ENCODE measurements around the gene NAALADL2.
"Not testable (repeated sequence)": the region's sequence is repeated elsewhere in the genome, so short reads cannot be mapped to it uniquely, and the experiment has no call there.

NAALADL2 gene

DNA sequence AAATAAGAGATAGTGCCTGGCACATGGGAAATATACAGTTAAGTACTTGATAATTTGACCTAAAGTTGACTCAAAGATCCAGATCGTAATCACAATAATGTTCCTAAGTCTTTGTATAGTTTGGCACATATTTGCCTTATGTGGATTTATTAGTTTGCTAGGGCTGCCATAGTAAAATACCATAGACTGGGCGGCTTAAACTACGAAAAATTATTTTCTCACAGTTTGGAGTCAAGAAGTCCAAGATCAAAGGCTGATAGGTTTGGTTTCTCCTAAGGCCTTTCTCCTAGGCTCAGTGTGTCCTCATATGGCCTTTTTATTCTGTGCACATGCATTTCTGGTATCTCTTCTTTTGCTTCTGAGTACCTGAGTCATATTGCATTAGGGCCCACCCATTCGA, 453.7 kb downstream of the NAALADL2 start:
- no peak for DNase-seq (ENCODE audit: low spot score)

DNA sequence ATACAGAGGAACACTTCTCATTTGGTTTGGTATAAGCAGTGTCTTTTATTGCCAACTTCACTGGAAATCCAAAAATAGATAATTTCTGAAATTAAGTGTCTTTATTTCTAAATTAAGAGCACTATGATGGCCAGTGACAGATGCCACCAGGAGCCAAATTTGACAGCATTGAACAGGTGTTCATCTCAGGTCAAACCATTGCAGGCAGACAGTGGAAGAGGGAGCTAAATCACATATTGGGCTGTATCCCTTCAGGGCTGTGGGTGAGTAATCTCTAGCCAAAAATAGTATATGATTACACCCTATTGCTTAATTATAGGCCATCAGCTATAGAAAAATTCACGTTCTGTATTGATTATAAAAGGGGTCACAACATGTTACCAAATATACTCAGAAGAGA, 457.7 kb downstream of the NAALADL2 start:
- no peak for DNase-seq (ENCODE audit: low spot score)

GRCh38 chr3:175325440-175325839, 466.3 kb downstream of the NAALADL2 start:
- DNase-seq (ENCODE audit: low spot score), result no peak

- no peak for DNase-seq (ENCODE audit: low spot score)
These were observed 466.9 kb downstream of the NAALADL2 start for GRCh38 chr3:175326041-175326440.

- DNase-seq (ENCODE audit: low spot score), result no peak
These were observed 470.2 kb downstream of the NAALADL2 start for GRCh38 chr3:175329373-175329772.

- DNase-seq (ENCODE audit: low spot score), result no peak
These were observed 476.1 kb downstream of the NAALADL2 start for GRCh38 chr3:175335229-175335628.

GRCh38 chr3:175336406-175337133, 477.4 kb downstream of the NAALADL2 start:
- DNase-seq (ENCODE audit: low spot score), result no peak

DNA sequence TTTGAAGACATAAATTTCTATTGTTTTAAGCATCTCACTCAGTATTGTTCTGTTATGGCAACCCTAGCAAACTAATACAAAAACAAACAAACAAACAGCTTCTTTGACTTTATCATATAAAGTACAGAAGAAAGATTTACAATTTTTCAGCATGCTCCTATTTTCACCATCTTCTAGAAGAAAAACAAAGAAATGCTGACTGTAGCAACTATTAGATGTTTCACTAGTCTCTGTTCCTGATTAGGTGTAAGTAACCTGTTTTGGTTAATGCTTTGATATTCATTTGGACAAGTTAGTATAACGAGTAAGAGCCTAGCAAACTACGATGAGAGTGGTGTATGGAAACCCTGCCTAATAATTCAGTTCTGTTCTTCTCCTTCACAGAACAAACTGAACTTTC, 478.5 kb downstream of the NAALADL2 start:
- DNase-seq (ENCODE audit: low spot score), result no peak

- DNase-seq (ENCODE audit: low spot score), result no peak
These were observed 479.8 kb downstream of the NAALADL2 start for GRCh38 chr3:175338775-175339535.

DNA sequence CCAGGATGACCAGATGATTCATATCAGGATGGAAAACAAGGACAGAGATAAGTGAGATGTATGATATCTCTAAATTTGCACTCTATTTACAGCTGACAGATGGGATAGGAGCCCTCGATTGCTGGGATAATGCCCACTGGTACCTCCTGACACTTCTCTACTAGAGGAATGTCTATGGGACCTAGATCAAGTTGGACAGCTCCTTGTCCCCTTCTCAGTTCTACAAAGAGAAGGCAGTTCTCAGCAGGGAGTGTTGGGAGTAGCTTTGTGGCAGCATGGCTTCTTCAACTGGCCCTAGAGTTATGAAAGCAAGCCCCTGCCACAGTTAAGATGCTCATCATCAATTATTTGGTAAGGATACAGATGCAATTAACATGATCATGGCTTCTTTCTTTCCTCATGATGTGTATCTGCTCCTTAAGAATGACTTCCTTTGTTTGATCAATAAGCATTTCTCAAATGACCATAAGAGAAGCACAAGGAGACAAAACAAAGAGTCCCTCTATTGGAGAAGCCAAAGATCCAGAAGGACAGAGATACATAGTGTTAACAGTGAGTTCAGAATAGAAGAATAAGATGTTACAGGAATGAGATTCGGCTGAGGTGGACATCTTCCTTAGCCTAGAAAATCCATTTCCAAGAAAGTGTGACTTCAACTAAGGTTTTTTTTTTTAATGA, 481.3 kb downstream of the NAALADL2 start:
- no peak for DNase-seq (ENCODE audit: low spot score)

DNA sequence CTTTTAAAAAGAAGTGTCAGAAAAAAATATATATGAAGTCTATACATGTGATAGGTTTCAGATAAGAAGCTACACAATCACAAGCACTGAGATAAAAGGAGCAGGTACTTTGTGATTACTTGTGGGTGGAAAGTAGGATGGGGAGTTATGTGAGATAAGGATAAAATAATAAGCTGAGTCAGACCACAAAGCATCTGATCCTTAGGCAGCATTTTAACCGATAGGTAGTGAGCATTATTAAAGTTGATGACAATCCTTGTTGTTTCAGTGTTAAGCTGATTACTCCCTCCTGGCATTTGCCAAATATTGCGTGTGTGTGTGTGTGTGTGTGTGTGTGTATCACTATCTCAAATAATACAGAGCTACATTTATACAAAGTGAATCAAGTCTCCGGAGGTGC, 483.1 kb downstream of the NAALADL2 start:
- no peak for DNase-seq (ENCODE audit: low spot score)

GRCh38 chr3:175343946-175344345, 484.8 kb downstream of the NAALADL2 start:
- no peak for DNase-seq (ENCODE audit: low spot score)

GRCh38 chr3:175346573-175347356, 487.6 kb downstream of the NAALADL2 start:
- no peak for DNase-seq (ENCODE audit: low spot score)

GRCh38 chr3:175349168-175349567, 490.0 kb downstream of the NAALADL2 start:
- DNase-seq (ENCODE audit: low spot score), result no peak

- no peak for DNase-seq (ENCODE audit: low spot score)
These were observed 496.7 kb downstream of the NAALADL2 start for GRCh38 chr3:175355801-175356335.

DNA sequence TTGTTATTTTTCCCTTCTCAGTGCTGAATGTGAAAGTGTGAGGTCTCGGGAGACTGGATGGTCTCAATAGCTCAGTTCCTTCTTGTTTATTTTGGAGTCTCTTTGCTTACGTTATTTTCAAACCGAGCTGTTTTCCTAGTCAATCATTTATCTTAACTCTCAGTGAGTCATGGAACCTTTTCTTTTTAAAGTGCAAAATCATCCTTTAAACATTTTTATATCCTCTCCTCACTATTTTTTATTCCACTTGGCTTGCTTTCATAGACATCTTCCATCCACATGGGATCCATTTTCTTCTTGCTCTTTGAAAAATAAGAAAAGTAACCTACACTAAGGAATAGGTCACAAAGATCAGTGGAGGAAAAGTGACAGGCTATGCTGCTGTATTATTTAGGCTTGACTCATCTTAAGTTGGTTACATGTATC, 497.8 kb downstream of the NAALADL2 start:
- no peak for DNase-seq (ENCODE audit: low spot score)

- no peak for DNase-seq (ENCODE audit: low spot score)
These were observed 498.6 kb downstream of the NAALADL2 start for GRCh38 chr3:175357758-175358157.

DNA sequence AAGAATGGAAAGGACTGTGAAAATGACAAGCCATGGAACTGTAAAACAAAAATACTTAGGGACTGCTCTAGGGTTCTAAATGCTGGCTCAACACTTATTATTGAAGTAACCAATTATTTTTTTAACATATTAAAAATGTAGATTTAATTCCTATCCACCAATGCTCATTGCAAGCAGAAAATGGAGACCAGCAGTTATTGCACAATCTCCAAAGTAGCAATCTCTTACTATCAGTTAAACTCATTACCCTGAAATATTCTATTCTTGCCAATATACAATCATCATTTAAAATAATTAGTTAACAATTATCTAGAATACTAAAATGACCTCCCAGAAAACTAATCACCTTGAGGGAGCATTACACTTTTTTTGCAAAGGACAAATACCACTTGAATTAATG, 499.8 kb downstream of the NAALADL2 start:
- DNase-seq (ENCODE audit: low spot score), result no peak

- not testable (repeated sequence) for DNase-seq (ENCODE audit: low spot score)
These were observed 511.3 kb downstream of the NAALADL2 start for GRCh38 chr3:175370426-175370825.

DNA sequence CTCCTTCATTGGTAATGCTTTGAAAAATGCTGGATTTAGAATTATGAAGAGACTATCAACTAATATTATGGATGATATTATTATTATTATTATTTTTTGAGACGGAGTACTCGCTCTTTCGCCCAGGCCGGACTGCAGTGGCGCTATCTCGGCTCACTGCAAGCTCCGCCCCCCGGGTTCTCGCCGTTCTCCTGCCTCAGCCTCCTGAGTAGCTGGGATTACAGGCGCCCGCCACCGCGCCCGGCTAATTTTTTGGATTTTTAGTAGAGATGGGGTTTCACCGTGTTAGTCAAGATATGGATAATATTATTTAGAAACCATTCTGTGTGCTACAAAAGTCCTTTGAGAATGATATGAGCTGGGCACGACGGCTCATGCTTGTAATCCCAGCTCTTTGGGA, 512.1 kb downstream of the NAALADL2 start:
- not testable (repeated sequence) for DNase-seq (ENCODE audit: low spot score)

DNA sequence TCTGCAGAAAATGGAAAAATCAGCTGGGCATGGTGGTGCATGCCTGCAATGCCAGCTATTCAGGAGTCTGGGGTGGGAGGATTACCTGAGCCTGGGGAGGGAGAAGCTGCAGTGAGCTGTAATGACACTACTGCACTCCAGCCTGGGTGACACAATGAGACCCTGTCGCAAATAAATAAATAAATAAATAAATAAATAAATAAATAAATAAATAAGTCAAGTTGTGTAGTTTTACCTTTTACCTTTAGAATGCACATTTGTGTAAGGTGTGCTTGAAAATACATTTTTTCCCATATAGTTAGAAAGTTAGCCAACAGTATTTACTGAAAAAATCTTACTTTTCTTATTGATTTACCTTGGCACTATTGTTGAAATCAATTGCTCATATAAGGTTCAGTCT, 515.6 kb downstream of the NAALADL2 start:
- DNase-seq (ENCODE audit: low spot score), result no peak

DNA sequence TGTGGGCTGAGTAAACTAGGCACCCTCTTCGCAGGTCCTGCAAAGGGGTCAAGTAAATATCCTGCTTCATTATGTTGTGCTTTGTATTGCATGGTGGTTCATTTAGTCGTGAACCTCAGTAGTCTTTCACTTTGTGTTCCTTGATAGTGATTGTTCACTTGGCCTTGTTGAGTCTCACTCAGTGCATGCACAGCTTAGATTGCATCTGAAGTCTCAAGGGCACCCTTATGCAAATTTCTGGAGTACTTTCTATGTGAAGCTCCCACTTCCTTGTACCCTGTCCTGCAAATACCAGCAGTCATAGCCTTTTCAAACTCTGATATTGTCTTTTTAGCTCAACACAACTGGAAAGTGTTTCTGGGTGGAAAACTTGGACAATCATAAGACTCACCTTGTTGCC, 519.2 kb downstream of the NAALADL2 start:
- DNase-seq (ENCODE audit: low spot score), result no peak
